Stimulated activated naive CD4-positive, alpha-beta T cell treated with Interleukin-2 at 50 U/mL for 16 hours (primary cell): ENCODE data around the gene TMEM207.
"Not testable (repeated sequence)": the region's sequence is repeated elsewhere in the genome, so short reads cannot be mapped to it uniquely, and the experiment has no call there.

Source experiments
- DNase-seq: peaks from one replicate; lab custom pipeline; 2025; lab: John Stamatoyannopoulos, UW

The TMEM207 gene

DNA sequence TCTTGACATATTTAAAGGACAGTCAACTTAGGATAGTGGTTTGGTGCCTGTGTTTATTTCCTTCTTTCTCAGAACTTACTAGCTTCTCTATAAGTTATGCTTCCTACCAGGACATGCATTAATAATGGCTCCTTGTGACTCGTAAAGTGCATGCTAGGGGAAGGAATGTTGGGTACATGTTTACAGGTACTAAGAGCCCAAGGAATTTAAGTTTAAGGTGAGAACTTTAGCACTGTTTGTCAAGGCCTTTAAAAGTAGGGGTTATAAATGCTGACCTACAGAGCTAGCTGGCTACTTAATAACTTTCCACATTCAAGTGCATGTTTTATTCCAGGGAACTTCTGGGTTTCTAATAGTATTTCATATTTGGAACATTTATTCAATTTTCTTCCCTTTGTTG is at the start of gene TMEM207:
TMEM207 (minus strand) TSS at position 101 of the 400 bp plus-strand sequence; CDS start at position 9, 92 bp downstream.
- DNase-seq = no peak

DNA sequence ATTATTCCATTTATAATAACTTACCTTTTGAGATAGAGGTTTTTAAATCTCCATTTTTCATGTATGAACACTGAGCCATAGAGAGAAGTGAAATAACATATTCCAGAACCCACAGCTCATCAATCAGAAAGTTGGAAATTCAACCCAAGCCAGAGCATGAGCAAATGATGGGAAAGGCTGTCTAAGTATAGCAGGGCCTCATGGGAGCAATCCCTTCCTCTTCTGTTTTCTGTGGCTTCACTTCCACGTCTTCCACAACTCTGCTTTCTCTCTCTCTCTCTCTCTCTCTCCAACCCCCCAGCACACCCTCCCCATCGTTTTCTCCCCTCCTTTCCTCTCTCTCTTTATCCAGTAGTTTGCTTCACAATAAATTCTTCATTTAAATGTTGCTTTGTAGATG is 49.4 kb upstream of the TMEM207 start:
- no peak for DNase-seq

DNA sequence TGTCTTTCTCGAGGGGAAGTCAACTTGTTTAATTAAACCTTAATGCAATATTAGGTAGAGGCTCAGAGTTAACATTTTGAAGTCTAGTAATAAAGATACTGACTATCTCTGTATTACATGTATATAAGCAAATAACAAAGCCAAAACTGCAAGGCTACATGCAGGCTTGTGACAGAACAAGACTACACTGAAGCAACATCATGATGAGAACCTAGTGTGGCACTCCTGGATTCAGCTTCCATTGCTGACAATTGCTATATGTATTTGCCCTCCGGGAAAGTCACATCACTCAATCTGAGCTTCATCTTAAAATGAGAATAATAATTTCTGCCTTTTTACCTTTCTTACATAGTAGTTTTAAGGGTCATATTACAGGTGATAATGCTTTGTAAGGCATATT is 48.6 kb upstream of the TMEM207 start:
- no peak for DNase-seq

DNA sequence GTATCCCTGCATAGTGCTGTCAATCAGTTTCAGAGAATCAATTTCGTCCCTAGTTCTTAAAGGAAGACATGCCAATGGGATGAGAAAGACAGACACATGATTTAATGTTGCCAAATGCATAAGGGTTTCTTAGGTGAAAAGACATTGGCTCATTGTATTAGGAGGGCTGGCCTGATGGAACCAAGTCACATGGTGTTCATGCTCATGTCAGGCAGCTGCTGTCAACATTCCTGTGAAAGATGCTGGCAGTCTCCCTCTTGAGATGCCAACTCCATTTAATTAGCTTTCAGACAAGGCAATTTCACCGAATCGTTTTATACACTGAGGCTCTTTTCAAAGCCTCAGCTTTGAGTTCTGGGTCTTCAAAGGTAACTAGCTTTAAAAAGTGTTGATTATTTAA is 48.1 kb upstream of the TMEM207 start:
- no peak for DNase-seq

DNA sequence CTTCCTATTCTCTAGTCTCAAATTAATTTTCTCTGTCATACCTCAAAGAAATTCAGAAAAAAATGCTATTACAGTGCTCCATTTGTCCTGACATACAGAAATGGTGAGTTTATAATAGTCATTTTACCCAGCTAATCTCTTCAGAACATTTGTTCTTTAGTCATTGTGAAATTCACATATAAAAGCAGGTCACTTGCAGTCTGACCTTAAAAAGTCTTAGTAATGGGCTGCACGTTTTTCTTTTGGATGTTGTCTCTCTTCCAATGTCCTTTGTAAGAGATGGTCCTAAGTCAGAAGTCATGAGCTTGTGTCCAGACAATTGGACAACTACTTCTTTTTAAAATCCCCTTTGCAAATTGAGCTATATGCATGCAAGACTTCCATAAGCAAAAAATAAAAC is 47.2 kb upstream of the TMEM207 start:
- no peak for DNase-seq

DNA sequence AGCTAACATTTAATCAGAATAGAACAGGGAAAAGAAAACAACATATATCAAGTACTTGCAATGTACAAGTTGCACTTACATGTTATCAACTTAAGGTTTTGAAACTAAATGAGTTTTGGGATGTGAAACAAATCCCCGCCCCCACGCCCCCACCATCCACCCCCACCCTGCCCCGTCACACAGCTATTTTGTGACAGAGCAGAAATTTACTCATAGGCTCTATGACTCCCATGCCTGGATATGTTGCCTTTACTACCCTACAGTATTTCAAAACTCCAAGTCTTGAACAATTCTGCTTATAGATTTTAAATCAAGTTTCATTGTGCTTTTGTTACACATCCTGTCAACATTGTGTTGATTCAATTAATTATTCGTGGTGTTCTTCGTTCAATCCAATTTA is 46.1 kb upstream of the TMEM207 start:
- DNase-seq = no peak

DNA sequence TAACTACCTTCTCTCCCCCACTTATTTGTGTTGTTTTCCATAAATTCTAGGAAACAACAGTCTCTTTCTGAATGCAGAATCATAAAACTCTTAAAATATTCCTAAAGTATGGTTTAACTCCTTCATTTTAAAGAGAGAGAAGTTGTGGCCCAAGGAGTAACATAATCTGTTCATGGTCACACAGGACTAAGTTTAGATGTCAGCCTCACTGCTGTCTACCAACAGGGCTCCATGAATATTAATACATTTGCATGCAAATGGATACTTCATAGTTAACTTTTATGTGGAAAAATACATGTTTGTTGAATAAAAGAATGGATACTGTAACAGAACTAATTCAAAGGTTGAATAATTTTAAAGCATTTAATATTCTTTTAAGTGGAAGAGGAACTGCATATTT is 45.7 kb upstream of the TMEM207 start:
- no peak for DNase-seq

DNA sequence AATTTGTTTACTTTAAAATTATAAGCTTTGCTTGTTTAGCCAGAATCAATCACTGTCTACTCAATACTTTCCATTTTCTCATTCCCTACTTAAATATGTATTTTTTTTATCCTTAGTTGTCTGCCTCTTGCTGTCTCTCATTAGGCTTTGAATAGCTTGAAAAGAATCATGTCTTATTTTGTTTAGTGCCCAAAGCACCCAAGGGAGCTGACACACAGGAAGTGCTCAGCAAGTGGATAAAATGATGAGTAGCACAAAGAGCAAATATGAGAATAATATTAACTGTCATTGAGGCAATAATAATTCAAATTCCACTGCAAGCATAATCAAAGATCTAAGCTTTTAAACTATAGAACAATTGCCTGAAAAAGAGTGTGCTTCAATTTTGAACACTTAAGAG is 45.2 kb upstream of the TMEM207 start:
- DNase-seq = no peak

DNA sequence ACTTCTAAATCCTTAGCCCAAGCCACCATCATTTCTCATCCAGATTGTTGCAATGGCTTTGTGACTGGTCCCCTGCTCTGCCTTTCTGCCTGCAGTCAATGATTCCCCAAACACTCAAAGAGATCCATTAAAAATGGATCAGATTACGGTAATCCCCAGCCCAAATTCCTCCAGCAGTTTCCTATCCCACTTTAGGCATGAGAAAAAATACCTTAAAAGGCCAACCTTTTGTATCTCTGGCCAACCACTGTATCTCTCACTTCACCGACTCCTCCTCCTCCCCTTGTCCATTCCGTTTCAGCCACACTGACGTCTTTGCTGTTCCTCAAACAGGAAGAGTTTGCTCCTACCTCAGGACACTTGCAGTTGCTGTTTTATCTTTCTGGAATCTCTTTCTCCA is 43.3 kb upstream of the TMEM207 start:
- no peak for DNase-seq

DNA sequence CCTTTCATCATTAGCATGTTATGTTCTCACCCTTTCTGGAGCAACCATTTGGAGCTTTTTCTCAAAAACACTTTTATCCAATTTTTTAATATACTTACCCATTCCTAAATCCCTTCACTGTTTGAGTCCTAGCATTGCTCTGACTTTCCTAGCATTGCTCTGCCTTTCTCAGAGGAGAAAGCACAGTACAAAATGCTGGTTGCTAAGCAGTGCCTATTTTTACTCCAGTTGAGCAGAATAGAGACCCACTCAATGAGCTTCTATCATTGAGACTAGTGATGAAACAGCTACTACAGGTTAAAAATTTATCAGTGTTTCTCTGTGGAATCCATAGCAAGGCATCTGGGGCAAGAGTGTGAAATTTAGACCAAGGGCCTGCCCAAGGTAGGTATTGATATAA is 42.4 kb upstream of the TMEM207 start:
- DNase-seq = no peak

DNA sequence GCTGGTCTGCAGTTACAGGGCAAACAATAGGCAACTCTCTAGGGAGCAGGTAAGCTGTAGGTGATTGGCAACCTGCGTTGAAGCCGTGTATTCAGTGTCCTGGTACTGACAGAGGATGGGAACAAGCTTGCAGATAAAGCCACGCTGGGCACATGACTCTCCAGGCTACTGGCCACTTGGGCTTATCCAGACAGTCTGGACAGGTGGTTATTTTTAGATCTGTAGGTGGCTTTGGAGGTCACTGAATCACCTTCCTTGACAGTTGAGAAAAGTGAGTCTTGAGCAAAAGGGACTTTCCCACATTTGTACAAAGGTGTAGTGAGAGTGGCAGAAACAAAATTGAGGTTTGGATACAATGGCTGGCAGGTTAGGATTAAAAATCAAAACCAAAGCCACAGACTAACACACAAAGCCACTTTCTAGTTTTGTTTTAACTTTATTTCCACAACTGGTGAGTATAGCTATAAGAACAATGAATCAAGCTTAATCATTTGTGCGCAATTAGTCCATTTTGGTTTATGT is 41.9 kb upstream of the TMEM207 start:
- DNase-seq = no peak

DNA sequence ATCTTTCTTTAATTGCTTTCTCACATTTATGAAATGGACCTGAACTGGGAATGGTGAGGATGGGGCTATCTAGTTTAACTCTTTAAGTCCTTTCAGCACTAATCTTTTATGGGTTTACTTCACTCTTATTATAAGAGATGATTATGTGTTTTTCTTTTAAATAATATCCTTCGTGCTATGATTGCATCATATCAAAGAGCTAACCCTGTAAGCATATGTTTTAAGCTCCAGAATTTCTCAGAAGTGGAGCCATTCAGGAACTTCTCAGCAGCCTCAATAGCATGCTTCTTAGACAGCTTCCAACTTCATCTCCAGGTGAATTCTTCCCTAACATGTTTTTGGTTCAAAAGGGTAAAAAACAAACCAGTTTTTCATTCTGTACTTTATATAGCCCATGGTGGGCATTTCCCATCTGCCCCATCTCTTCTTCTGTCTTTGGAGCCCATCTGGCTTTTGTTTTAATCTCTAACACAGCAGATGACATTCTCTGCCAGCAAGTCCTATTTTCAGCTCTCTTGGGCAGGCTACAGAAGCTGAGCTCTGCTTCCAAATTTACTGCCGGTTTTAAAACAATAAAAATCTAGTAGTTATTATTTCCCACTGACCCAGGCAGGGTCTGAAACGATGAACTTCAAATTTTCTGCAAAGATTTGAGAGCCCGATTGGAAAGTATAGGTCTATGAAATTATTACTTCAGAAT is 37.4 kb upstream of the TMEM207 start:
- DNase-seq = no peak

DNA sequence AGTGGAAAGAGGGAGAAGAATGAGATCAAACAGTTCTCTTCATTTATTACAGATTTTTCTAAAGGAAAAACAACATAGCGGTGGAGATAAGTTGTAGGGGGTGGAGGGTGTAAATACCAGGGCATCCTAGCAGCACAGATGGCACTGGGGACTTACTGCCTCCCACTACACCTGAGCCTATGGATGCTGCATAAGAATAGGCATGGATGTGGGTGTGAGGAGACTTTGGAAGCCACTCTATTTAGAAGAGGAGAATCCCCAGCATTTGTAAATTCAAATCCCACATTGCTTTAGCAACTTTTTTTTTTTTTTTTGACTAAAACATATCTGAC is 36.8 kb upstream of the TMEM207 start:
- no peak for DNase-seq

DNA sequence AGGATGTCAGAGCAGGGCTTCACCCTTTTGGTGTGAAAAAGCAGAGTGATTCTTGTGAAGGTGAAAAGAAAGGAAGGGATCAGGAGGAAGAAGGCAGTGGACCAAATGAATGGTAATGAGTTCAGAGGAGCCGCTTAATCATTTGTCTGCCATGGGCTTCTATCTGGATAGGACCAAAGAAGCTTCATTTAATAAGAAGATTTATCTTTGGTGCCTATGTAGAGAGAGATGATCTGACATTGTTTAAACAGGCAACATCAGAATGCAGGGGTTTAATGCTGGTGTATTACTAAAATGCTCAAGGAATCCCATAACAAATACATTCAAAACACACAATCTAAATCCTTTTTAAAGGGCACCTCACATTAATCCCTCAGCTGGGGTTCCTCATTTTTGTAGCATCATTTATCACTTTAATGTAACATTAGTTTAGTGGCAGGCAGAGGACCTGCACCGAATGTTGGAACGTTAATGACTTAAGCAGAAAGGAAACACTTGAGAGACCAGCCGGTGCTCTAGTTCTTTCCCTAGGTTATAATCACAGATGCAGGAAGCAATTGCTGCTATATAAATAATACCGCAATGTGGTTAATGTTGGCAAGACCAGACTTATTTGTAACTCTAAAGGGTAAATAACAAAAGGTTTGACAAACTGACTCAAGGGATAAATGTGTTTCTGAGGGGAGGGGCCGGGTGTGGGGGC is 36.3 kb upstream of the TMEM207 start:
- DNase-seq = no peak

DNA sequence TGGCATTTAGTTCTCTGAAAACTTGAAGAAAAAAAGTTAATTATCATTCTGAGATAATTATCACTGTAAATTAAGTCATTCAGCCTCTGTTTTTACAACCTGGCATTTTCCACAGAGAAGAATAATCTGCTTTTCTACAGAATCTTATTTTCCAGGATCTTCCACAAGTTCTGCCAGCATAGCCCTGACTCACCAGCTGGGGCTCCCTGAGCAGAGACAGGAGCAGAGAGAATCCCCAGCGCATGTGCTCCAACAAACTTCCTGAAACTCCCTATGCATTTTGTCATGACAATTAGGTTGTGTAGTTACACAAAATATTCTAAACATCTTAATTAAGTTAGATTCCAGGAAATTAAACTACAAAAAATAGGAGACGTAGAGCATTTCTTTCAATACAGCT is 32.1 kb upstream of the TMEM207 start:
- no peak for DNase-seq

DNA sequence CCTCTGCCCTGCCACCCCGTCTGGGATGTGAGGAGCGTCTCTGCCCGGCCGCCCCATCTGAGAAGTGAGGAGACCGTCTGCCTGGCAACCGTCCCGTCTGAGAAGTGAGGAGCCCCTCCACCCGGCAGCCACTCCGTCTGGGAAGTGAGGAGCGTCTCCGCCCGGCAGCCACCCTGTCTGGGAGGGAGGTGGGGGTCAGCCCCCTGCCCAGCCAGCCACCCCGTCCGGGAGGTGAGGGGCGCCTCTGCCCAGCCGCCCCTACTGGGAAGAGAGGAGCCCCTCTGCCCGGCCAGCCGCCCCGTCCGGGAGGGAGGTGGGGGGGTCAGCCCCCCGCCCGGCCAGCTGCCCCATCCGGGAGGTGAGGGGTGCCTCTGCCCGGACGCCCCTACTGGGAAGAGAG is 23.6 kb upstream of the TMEM207 start:
- DNase-seq = not testable (repeated sequence)

DNA sequence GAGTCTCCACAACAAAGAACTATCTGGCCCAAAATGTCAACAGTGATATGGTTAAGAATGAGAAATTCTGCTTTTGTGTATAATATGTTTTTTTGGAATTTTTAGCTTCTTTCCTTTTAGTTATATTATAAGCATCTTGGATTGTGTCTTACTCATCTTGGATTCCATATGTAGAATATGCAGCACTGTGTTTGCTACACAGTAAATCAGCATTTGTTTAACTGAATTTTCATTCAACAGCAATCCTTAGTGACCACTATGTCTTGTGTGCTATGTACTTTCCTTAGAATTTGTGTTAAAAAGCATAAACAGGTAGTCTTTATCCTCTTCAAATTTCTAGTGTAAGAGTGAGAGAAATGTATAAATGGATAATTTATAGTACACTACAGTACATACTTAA is 18.2 kb upstream of the TMEM207 start:
- no peak for DNase-seq

DNA sequence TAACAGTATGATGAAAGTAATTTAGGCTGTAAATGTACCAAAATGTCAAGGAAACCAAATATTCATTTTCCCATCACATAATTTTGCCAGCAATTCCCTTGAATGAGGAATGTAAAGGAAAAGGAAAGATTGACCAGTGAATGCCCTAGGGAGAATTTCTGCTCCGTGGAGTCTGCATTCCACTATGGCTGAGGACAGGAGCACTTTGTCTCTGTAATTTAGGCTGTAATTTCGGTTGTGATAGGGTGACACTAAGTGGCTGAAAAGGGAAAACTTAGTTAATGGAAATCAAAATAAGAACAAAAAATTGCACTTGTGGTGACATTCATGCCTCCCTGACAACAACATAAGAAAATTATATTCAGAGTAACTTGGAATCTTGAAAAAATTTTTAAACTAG is 8.3 kb upstream of the TMEM207 start:
- DNase-seq = no peak

DNA sequence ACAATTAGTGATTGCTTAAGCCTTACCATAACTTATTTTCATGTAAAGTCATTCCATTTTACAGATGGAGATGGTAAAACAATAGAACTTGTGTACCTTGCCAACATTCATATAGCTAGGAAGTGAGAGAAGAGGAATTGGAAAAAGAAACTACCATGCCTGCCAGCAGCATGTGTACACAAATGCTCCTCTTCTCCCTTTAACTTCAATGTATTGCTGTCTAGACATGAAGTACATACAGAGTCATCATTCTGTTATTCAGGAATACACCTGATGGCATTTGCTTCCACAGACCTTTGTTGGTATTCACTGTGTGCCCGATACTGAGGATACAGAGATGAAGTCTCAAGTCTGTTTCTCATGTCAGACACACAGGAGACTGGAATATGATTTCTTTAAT is 7.1 kb upstream of the TMEM207 start:
- no peak for DNase-seq

DNA sequence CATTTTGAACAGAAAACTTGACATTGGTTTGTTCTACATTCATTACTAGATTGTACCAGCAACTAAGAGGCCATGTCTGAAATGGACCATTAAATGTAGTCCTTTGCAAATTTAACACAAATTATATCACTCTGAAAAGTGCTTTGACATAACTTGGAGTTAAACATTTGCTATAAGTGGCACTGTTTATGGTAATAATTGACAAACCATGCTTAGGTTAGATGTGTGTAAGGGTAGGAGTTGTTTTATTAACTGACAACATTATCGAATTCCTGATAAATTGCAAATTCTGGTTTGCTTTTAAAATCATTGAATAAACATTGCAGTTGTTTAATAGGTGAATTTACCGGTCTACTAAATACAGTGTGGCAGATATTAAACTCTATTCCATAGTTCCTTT is 6.1 kb upstream of the TMEM207 start:
- DNase-seq = no peak

DNA sequence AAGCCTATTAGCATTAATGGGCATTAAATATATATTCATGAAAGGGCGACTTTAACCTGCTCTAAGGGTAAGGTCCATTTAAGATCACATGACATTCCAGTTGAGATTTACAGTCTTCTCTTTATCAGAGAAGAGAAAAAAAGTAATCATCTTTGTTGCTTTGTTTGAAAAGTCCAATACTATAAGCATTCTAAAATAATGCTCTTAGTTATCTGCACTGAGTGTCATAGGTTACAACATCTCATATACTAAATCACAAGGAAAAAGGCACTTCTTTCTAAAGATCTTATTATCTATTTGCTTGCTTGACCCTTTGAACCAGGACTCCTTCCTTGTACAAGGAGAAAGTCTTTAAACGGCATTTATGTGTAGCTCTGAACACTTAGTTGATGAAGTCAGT is 1.4 kb downstream of the TMEM207 start:
- no peak for DNase-seq

DNA sequence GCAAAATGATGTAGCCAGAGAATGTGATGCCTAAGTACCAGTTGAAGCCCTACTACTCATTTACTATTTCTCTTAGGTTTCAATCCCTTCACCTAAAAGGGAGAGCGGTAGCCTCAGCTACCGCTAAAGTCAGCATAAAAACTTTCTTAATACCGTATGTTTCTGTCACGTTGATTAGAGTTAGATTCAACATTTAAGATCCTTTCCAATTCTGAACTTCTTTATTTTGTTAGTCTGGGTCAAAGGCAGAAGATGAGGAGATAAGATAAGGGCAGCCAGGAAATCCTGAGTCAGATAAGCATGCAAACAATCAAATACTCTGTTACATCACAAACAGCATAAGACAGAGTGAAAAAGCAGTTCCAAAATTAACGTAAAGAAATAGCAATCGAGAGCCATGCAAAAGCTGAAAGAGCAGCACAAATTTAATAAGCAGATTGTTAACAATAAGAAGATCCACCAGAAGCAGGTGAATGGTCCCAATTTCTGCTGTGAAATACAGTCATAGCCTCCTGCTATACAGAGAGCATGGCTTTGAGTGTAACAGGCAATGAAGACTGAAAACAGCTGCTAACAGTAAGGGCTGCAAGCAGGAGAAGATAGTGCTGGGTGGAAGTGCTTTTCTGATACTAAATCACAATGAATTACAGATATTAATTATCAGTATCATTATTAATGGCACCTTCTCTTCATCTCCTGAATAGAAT is 3.0 kb downstream of the TMEM207 start:
- DNase-seq = no peak

DNA sequence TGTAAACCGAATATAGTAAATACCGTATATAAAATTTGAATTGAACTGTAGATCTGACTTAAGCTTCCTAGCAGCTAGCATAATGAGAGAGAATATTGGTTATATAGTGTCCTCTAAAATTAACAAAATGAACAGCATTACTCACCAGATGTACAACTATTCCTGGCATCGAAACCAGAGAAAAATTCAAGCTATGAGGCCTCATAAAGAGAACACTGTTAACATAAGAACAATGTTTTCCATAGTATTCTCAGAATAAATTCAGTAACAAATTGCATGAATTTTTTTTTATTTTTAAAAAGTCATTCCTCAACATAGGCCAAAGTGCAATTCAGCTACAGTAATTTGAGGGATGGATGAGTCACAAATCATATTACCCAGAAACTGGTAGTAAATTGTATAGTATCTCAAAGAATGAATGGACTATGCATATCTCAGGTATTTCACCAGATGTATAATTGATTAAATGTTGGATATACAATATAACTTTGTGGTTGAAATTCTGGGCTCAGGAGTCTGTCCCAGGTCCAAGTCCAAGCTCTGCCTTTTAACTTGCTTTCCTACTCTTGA is 5.0 kb downstream of the TMEM207 start:
- no peak for DNase-seq
